Type B pancreatic cell (in vitro differentiated cells): Measurements from ENCODE around the gene RNF166. TPM values are rescaled to one million over a fixed set of nuclear protein-coding genes. Genes with fewer than 3 reads are reported as not detected.

Experiments
- DNase-seq: peaks from one replicate; pipeline ENCODE4 v3.0.0; 2021; ENCODE audit warnings: mixed read lengths; ENCODE audit not compliant: unreplicated experiment; ENCODE audit errors: extremely low spot score
- H3K27ac Mint-ChIP-seq: 2 replicates; pipeline ENCODE4 v1.8.0; 2021; ENCODE audit warnings: mild to moderate bottlenecking, mixed read lengths
- H3K27me3 Mint-ChIP-seq: 2 replicates; pipeline ENCODE4 v1.8.0; 2021; ENCODE audit warnings: mixed read lengths
- H3K36me3 Mint-ChIP-seq: 2 replicates; pipeline ENCODE4 v1.8.0; 2021; ENCODE audit warnings: mixed read lengths
- H3K4me1 Mint-ChIP-seq: one replicate; pipeline ENCODE4 v1.8.0; 2021; ENCODE audit warnings: mixed read lengths; ENCODE audit not compliant: unreplicated experiment
- H3K4me3 Mint-ChIP-seq: 2 replicates; pipeline ENCODE4 v1.8.0; 2021; ENCODE audit warnings: mild to moderate bottlenecking, mixed read lengths
- H3K9me3 Mint-ChIP-seq: 2 replicates; pipeline ENCODE4 v1.8.0; 2021; ENCODE audit warnings: mixed read lengths
- total RNA-seq: library from RNA; stranded (reverse); gene quantifications from 2 replicates; pipeline ENCODE4 v1.2.1, GENCODE V29; 2021; ENCODE audit warnings: low replicate concordance
- TF ChIP-seq, protein P1 (sequence below): fragments of 200-600 bp; sonication (generic); conservative IDR thresholded peaks from 2 replicates; pipeline ENCODE4 v1.5.0; 2021; ENCODE audit warnings: antibody characterized with exemption, mild to moderate bottlenecking

RNF166 gene
- total RNA-seq, 1 donor from 2014 or later = 20.1 TPM

DNA sequence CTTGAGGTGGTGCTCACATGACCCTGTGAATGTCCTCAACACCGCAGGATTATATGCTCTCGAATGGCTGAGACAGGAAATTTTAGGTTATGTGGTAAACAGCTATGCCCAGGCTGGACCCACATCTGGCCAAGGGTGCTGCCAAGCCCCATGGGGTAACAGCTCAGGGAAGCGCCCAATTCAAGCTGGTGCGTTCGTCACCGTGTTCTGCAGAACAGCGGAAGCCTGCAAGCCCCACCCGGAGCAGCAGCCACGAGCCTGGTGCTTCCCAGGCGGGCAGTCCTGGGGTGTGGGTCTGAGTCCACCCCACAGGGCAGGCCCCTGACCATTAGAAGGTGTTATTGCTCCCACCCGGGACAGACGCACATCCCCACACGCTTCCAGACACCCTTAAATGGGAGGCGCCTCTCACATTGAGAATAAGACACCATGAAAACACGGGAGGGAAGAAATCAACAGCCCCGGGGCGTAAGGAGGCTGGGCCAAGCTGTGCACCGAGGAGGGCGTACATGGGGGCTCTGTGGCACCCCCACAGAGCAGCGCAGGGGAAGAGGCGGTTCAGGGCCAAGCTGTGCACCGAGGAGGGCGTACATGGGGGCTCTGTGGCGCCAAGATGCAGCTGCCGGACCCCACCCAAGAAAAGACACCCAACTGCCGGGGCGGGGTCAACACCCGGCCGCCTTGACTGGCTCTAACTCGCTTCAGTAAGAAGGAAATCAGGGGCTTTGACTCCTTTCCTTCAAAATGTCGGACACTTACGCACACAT is 52.4 kb downstream of the RNF166 start:
- Mint-ChIP-seq H3K4me3 (no peak overlapping the region), H3K27ac (no peak overlapping the region), H3K36me3 (no peaks in the 10 kb centered on the region), H3K4me1 (peaks cover 5% of the 10 kb centered on the region), H3K27me3 (no peaks in the 10 kb centered on the region), H3K9me3 (no peaks in the 10 kb centered on the region)
- TF ChIP-seq, protein P1, sequence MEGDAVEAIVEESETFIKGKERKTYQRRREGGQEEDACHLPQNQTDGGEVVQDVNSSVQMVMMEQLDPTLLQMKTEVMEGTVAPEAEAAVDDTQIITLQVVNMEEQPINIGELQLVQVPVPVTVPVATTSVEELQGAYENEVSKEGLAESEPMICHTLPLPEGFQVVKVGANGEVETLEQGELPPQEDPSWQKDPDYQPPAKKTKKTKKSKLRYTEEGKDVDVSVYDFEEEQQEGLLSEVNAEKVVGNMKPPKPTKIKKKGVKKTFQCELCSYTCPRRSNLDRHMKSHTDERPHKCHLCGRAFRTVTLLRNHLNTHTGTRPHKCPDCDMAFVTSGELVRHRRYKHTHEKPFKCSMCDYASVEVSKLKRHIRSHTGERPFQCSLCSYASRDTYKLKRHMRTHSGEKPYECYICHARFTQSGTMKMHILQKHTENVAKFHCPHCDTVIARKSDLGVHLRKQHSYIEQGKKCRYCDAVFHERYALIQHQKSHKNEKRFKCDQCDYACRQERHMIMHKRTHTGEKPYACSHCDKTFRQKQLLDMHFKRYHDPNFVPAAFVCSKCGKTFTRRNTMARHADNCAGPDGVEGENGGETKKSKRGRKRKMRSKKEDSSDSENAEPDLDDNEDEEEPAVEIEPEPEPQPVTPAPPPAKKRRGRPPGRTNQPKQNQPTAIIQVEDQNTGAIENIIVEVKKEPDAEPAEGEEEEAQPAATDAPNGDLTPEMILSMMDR = no peak
- no peak for DNase-seq

DNA sequence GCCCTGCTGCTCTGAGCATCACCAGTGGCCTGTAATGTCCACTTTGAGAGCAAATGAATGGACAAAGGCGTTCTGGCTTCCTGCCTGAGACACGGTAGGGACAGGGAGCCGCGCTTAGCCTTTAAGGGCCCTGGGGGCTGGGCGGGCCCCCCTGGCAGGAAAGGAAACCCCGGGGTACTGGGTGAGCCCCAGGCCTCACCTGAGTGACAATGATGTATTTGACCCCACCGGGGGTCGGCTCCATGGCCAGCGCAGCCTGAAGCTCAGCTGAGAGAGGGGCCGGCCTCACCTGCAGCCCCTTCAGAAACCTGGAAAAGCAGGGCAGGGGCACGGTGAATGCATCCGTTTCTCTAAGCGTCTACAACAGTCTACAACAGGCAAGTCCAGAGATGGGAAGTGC is 53.1 kb downstream of the RNF166 start:
- Mint-ChIP-seq H3K9me3 (no peaks in the 10 kb centered on the region), H3K4me3 (no peak overlapping the region), H3K27me3 (no peaks in the 10 kb centered on the region), H3K4me1 (peaks cover 5% of the 10 kb centered on the region), H3K27ac (no peak overlapping the region), H3K36me3 (no peaks in the 10 kb centered on the region)
- DNase-seq = no peak
- TF ChIP-seq, protein P1 = no peak

DNA sequence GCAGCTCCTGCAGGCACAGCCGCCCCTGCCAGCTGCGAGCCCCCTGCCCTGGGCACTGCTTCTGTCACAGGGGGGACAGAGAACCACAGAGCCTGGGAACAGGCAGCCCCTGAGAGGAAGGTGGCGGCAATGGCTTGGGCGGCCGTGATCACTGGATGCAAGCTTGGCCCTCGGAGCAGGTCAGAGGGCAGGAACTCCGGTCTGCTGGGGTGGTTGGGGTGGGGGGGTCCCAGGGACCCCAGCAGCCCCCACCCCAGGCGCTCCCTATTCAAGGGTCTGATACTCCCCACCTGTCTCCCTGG is 53.5 kb downstream of the RNF166 start:
- H3K4me1 Mint-ChIP-seq = peaks cover 5% of the 10 kb centered on the region
- no peaks in the 10 kb centered on the region for H3K27me3 Mint-ChIP-seq
- no peak overlapping the region for H3K4me3 Mint-ChIP-seq
- H3K27ac Mint-ChIP-seq = no peak overlapping the region
- no peak for DNase-seq
- no peaks in the 10 kb centered on the region for H3K36me3 Mint-ChIP-seq
- TF ChIP-seq, protein P1 = no peak
- no peaks in the 10 kb centered on the region for H3K9me3 Mint-ChIP-seq

DNA sequence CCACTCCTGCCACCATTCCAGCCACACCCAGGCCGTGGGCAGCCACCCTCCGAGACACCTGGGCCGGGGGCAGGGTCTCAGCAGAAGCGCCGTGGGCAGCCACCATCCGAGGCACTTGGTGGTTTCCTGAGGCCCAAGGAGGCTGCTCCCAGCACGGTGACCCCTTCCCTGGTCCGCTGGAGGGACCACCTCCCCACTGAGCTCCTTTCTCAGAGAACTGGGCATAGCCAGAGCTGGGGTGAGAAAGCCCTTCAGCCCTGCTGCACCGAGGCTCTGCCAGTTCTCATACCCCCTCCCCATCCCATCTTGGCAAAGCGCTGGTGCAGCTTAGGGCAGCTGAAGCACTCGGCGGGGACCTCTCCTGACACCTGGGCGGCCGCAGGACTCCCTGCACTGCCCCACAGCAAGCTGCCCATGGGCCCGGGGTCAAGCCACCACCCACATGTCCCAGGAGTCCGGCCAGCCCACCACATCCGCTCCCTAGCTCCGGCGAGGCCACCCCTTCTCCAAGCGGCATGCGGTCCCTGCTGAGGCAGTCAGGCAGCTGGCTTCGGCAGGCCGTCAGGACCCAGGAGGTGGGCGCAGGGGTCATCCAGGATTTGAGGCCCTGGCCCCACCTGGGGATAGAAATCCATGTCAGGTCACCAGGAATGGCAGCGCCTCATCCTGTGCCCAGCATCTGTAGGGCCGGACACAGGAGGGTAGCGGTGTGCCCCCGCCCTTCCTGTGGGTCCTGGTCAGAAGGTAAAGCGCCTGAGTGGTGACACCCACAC is 54.0 kb downstream of the RNF166 start:
- H3K9me3 Mint-ChIP-seq = no peaks in the 10 kb centered on the region
- TF ChIP-seq, protein P1 = no peak
- H3K27ac Mint-ChIP-seq = no peak overlapping the region
- peaks cover 5% of the 10 kb centered on the region for H3K4me1 Mint-ChIP-seq
- no peaks in the 10 kb centered on the region for H3K27me3 Mint-ChIP-seq
- DNase-seq = no peak
- no peaks in the 10 kb centered on the region for H3K36me3 Mint-ChIP-seq
- no peak overlapping the region for H3K4me3 Mint-ChIP-seq

DNA sequence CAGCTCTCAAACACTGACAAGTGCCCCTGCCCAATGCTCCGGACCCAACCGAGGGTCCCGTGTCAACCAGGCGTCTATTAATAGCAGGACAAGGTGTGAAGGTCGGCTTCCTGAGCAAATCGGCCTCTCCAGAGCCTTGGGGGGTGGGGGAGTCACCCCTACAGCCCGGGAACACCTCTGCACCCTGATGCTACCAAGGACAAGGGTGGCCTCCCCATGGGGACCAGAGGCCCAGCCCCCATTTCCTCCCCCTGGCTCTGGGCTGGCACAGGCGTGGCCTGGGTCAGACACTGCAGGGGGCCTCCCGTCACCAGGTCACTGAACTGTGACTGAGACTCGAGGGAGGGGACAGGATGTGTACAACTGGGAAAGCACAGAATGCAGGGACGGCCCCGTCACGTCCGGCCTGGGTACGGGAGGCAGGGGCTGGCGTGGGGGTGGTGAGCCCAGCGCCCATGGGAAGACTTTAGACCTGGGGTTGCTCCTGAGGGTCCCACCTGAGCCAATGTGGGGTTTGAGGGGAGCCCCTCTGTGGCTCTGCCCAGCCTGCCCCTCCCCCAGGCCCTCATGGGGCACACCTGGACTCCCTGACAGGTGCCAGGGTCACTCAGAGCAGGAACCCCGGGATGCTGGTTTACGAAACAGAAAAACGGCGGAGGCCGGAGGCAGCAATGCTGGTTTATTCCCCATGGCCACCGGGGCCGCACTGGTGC is 54.8 kb downstream of the RNF166 start:
- Mint-ChIP-seq H3K4me1 (peaks cover 5% of the 10 kb centered on the region), H3K36me3 (no peaks in the 10 kb centered on the region), H3K27ac (peak overlapping the region; percentile 16), H3K9me3 (no peaks in the 10 kb centered on the region), H3K4me3 (peak overlapping the region; percentile 83), H3K27me3 (no peaks in the 10 kb centered on the region)
- DNase-seq = no peak
- TF ChIP-seq, protein P1 = no peak
